ENCODE results near the gene SIGLEC12. TPM values are rescaled to one million over a fixed set of nuclear protein-coding genes. Genes with fewer than 3 reads are reported as not detected.

Gene SIGLEC12
- total RNA-seq, 1 donor from 2014 or later: not detected

GRCh38 chr19:51529301-51529700, 27.7 kb upstream of the SIGLEC12 start:
- H3K36me3 ChIP-seq (ENCODE audit: control insufficient read depth, insufficient read depth, low read length): no peaks in the 10 kb centered on the region
- H3K4me3 ChIP-seq (ENCODE audit: low read depth, low read length): no peak overlapping the region
- no peaks in the 10 kb centered on the region for H3K27me3 ChIP-seq (ENCODE audit: control insufficient read depth, insufficient read depth, low read length)
- FAIRE-seq: no peak
- no peak for DNase-seq (ENCODE audit: low read depth)
- no peak for TF ChIP-seq CTCF (IDR thresholded peaks at IDR 0.05; ENCODE audit: insufficient read depth, low read length, severe bottlenecking)

GRCh38 chr19:51525651-51526050, 24.1 kb upstream of the SIGLEC12 start:
- DNase-seq (ENCODE audit: low read depth): no peak
- Histone ChIP-seq H3K27me3 (ENCODE audit: control insufficient read depth, insufficient read depth, low read length) (no peaks in the 10 kb centered on the region), H3K4me3 (ENCODE audit: low read depth, low read length) (no peak overlapping the region), H3K36me3 (ENCODE audit: control insufficient read depth, insufficient read depth, low read length) (no peaks in the 10 kb centered on the region)
- no peak for FAIRE-seq
- no peak for TF ChIP-seq CTCF (IDR thresholded peaks at IDR 0.05; ENCODE audit: insufficient read depth, low read length, severe bottlenecking)

GRCh38 chr19:51524666-51525264, 23.2 kb upstream of the SIGLEC12 start:
- FAIRE-seq (no peak), DNase-seq (ENCODE audit: low read depth) (no peak)
- no peak overlapping the region for H3K4me3 ChIP-seq (ENCODE audit: low read depth, low read length)
- no peaks in the 10 kb centered on the region for H3K27me3 ChIP-seq (ENCODE audit: control insufficient read depth, insufficient read depth, low read length)
- no peak for TF ChIP-seq CTCF (IDR thresholded peaks at IDR 0.05; ENCODE audit: insufficient read depth, low read length, severe bottlenecking)
- no peaks in the 10 kb centered on the region for H3K36me3 ChIP-seq (ENCODE audit: control insufficient read depth, insufficient read depth, low read length)

GRCh38 chr19:51521781-51522180, 20.2 kb upstream of the SIGLEC12 start:
- FAIRE-seq (no peak), DNase-seq (ENCODE audit: low read depth) (no peak)
- H3K27me3 ChIP-seq (ENCODE audit: control insufficient read depth, insufficient read depth, low read length): no peaks in the 10 kb centered on the region
- H3K4me3 ChIP-seq (ENCODE audit: low read depth, low read length): no peak overlapping the region
- no peaks in the 10 kb centered on the region for H3K36me3 ChIP-seq (ENCODE audit: control insufficient read depth, insufficient read depth, low read length)
- TF ChIP-seq CTCF (IDR thresholded peaks at IDR 0.05; ENCODE audit: insufficient read depth, low read length, severe bottlenecking): no peak

- Histone ChIP-seq H3K4me3 (ENCODE audit: low read depth, low read length) (no peak overlapping the region), H3K36me3 (ENCODE audit: control insufficient read depth, insufficient read depth, low read length) (no peaks in the 10 kb centered on the region), H3K27me3 (ENCODE audit: control insufficient read depth, insufficient read depth, low read length) (no peaks in the 10 kb centered on the region)
- FAIRE-seq (no peak), DNase-seq (ENCODE audit: low read depth) (no peak)
- TF ChIP-seq CTCF (IDR thresholded peaks at IDR 0.05; ENCODE audit: insufficient read depth, low read length, severe bottlenecking): no peak
Observed at GRCh38 chr19:51521357-51521756, 19.8 kb upstream of the SIGLEC12 start.

- Histone ChIP-seq H3K36me3 (ENCODE audit: control insufficient read depth, insufficient read depth, low read length) (no peaks in the 10 kb centered on the region), H3K27me3 (ENCODE audit: control insufficient read depth, insufficient read depth, low read length) (no peaks in the 10 kb centered on the region), H3K4me3 (ENCODE audit: low read depth, low read length) (no peak overlapping the region)
- no peak for TF ChIP-seq CTCF (IDR thresholded peaks at IDR 0.05; ENCODE audit: insufficient read depth, low read length, severe bottlenecking)
- DNase-seq (ENCODE audit: low read depth): no peak
- no peak for FAIRE-seq
Observed at GRCh38 chr19:51520728-51521127, 19.1 kb upstream of the SIGLEC12 start.
